ENCODE data around the gene PIGT.

Gene PIGT

DNA sequence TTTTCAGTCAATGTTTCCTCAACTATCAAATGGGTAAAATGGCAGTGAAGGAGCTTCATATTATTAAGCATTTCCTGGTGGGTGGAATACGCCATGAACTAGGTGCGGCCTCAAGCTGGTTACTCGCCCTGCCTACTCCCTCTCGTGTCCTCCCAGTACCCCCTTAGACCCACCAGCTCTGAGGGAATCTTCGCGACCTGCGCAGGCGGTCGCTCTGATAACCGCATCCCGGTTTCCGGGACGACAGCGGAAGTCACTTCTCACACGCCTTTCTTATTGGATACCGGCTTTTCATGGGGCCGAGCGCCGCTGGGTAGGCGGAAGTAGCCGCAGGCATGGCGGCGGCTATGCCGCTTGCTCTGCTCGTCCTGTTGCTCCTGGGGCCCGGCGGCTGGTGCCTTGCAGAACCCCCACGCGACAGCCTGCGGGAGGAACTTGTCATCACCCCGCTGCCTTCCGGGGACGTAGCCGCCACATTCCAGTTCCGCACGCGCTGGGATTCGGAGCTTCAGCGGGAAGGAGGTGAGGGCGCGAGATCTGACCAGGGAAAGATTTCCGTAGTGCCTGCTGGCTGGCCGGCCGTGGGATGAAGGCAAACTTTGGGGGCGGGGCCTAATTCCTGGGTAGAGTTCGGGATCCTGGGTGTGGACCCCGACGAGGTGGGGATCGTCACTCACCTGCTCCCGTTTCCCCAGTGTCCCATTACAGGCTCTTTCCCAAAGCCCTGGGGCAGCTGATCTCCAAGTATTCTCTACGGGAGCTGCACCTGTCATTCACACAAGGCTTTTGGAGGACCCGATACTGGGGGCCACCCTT, at the start of gene PIGT:
PIGT (plus strand) TSS at position 320 of the 816 bp plus-strand sequence; CDS start at position 336, 16 bp downstream.
- DNase-seq, result peak; percentile 90

DNA sequence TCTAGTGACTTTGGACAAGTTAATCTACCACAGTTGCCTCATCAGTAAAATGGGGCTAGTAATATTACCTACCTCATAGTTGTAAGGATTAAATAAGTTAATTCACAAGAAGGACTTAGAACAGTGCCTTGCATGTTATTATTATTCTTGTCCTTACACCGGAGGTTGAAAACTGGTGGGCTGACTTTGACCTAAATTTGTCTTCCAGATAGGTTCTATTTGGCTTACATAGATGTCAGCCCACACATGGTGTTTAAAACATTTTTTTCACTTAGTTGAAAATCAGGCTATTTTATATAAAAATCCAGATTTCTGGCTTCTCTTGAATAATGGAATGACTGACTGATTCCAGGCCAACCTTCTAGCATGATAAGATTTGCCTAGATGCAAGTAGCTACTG, 49.7 kb upstream of the PIGT start:
- DNase-seq, result no peak

- DNase-seq, result no peak
These were observed 49.3 kb upstream of the PIGT start for GRCh38 chr20:45366631-45367030.

DNA sequence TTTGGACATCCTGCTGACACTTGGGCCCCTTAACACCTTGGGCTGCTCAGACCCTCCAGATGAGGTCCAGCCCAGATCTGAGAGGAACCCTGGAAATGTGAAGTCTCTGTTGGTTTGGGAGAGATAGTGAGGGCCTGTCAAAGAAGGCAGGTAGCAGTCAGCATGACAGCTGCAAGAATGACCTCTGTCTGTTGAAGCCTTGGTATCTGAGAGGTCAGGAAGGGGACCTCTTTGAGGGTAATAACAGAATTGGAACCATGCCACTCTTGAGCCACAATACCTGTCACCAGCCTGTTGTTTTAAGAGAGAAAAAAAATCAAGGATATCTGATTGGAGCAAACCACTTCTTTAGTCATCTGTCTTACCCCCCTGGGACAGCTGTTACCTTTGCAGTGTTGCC, 48.8 kb upstream of the PIGT start:
- no peak for DNase-seq

GRCh38 chr20:45368221-45368980, 47.5 kb upstream of the PIGT start:
- DNase-seq, result peak; percentile 34

GRCh38 chr20:45370571-45371160, 45.3 kb upstream of the PIGT start:
- peak; percentile 14 for DNase-seq

DNA sequence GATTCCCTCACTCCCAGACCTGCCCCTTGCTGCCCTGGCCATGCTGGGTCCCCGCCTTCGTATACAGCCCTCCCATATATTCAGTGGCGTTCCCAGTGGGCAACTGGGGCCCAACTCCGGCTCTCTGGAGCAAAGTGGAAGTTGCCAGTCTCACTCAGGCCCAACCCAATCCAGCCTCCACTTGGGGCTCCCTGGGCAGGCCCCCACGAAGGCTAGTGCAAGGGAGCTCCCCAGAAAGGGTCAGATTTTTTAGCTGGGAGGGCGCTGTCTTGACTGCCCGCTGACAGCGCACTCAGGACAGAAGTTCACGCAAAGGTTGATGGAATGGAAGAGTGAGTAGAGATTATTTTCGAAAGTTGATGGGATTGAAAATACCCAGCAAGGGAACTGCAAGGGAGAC, 43.7 kb upstream of the PIGT start:
- no peak for DNase-seq

DNA sequence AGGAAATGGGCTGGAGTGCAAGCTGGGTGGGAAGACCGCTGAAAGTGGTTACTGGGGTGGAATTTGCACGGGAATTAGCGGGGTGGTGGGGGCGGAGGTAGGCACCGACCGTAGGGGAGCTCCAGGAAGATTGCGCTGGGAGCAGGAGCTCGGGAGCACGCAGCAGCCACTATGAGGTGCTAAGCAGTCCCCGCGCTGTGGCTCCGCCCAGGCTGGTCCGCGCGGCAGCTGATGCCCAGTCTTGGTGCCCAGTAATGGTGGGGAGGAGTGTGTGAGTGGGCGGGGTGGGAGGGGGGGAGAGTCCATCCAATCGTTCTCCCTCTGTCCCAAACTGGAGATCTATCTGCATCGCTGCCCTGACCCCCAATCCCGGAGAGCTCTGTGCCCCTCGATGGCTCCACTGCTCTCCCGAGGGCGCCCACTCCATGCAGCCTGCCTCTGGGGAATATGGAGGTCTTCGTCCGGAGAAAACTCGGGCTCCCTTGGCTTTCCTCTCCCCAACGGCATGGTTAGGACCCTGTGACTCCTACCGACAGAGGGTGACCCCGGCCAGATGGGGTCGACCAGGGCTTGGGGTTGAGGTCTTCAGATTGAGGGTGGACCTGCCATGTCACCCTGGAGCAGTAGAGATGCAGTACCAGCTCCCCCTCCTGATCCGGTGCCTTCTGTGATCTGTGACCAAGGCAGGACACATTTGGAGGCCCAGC, 43.1 kb upstream of the PIGT start:
- no peak for DNase-seq

DNA sequence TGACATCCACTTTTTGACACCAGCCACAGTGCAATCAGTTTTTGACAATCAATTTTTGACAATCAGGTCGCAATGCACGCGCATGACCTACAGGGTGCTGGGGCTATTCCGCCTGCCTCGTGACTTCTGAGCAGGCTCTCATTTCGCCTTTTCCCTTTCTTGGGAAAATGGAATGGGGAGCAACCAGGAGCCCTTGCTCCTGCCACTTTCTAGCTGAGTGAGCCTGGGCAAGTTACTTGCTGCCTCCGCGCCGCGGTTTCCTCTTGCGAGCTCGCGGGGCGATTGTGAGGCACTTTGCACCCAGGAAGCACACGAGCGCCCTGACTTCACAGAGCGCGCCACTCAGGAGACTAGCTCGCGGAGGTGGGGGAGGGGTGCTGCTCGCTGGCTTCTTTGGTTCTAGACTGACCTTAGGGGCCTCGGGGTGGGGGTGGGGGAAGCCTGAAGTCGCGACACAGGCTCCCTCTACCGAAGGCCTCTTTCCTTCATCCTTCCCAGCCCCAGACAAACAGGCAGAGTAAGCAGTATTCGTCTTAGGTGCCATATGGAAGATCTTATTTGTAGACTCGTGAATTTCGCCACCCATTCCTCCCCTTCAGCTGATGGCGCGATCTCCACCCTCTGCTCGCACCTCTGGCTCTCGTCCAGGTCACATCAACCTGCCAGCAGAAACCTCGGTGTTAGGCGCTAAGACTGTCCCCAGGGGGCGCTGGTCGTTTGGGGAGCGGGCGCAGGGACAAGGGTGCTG, 42.4 kb upstream of the PIGT start:
- peak; percentile 96 for DNase-seq

GRCh38 chr20:45374101-45374467, 41.9 kb upstream of the PIGT start:
- DNase-seq, result no peak

DNA sequence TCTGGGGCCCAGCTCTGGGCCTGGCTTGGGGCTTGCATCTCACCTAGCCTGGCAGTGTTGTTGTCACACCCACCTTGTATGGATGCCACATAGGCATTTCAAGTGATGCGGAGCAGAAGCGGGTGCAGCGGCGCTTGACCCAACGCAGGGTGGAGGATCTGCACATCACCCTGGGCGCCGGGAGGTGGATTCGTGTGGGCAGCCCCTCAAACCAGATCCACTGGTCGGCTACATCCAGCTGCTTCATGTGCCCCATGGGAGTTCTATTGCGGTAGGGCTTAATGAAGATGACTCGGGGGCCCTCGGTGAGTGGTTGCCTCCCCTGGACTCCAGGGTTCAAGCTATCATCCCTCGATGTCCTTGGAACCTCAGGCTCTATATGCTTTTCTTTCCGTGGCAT, 41.0 kb upstream of the PIGT start:
- no peak for DNase-seq

DNA sequence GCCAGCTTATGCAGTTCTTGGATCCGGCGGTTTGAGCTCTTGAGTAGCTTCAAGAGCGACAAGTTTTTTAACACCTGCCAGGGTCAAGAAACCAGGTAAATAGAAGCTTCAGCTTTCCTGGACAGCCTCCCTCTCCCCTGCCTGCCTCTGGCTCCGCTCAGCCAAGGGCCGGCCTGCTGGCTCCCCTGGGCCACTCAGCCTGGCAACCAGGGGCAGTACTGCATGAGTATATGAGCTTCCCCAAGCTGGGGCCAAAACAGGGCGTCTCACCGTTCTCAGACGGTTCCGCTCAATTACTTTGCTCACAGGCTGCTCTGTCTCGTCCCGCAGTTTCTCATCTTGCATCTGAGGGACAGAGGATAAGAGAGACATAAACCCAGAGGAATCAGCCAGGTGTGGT, 38.7 kb upstream of the PIGT start:
- no peak for DNase-seq

DNA sequence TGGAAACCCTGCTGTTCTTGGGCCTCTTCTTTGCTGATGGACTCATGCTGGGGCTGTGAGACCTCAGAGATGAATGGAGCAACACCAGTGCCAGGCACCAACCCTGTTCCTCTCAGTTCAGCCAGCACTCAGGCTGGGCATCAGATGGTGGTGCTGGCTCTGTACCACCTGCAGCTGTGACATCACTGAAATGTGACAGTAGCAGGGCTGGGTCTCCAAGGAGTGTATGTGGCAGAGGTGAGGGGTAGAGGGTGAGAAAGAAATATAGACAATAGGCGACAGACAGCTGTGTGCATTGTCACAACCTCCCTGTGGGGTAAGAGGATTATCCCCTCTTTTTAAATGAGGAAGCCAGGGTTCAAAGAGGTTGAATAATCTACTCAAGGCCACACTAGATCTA, 37.8 kb upstream of the PIGT start, which contains the start of gene TP53TG5:
TP53TG5 (minus strand) TSS at position 135 of the 400 bp plus-strand sequence; CDS start at position 46, 89 bp downstream.
- no peak for DNase-seq

GRCh38 chr20:45387274-45387673, 28.7 kb upstream of the PIGT start:
- no peak for DNase-seq

GRCh38 chr20:45390931-45391330, 25.0 kb upstream of the PIGT start:
- no peak for DNase-seq

DNA sequence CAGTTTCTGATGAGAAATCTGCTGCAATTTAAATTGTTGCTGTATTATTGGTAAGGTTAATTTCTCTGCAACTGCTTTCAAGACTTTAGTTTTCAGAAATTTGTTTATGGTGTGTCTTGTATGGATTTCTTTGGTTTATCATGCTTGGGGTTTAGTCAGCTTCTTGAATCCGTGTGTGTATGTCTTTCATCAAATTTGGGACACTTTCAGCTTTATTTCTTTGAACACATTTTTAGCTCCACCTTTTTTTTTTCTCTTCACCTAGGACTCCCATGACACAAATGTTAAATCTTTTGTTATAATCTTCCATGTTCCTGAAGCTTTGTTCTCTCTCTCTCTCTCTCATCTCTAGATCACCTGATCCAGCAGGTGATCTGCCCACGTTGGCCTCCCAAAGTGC, 24.4 kb upstream of the PIGT start:
- no peak for DNase-seq

DNA sequence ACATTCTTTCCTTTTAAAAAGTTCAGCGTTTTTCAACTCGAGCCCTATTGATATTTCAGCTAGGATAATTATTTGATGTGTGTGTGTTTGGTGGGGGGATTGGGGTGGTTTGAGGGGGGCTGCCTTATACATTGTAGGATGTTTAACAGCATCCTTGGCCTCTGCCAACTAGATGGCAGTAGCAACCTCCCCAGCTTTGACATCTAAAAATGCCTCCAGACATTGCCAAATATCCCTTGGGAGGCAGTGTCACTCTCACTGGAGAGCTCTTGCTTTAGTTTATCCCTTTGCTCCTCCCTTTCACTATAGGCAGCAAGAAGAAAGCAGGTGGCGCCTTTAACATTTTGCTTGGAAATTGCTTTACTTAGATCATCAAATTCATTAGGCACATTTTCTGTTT, 23.2 kb upstream of the PIGT start:
- no peak for DNase-seq

- DNase-seq, result no peak
These were observed 21.5 kb upstream of the PIGT start for GRCh38 chr20:45394221-45395113.

GRCh38 chr20:45395114-45395415, 20.9 kb upstream of the PIGT start:
- no peak for DNase-seq

DNA sequence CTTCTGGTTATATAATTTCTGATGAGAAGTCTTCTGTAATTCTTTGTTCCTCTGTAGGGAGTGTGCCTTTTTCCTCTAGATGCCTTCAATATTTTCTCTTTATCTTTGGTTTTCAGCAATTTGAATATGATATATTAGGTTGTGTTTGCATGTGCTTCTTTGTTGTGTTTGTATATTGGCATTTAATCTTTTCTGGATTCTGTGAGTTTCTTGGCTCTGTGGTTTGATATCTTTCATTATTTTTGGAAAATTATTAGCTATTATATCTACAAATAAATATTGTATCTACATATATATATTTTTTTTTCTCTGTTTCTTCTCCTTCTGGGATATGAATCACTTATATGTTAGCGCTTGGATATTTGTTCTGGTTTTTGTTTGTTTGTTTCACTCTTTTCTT, 16.9 kb upstream of the PIGT start:
- DNase-seq, result no peak

GRCh38 chr20:45400346-45401031, 15.5 kb upstream of the PIGT start:
- DNase-seq, result no peak

All from stimulated activated CD8-positive, alpha-beta memory T cell treated with anti-CD3 and anti-CD28 coated beads, Interleukin-4, amount 100 ng/mL, for 48 hours (primary cell).